ENCODE results near the gene ESYT2.

Gene ESYT2

GRCh38 chr7:158827411-158828132, 1.7 kb downstream of the ESYT2 start:
- TF ChIP-seq JUND (IDR thresholded peaks at IDR 0.05; ENCODE audit: low read depth), result no peak
- in situ Hi-C loops (cut with HindIII; ENCODE audit: low pct_unique_long_range_greater_than_20kb, low sequenced_read_pairs), result no loop called here
- peak in 1 of 2 experiments; percentile 69 for DNase-seq (ENCODE audit: low read depth in 1 of 2, low spot score in 1 of 2)

GRCh38 chr7:158825628-158826289, 3.5 kb downstream of the ESYT2 start:
- no peak for DNase-seq (ENCODE audit: low read depth in 1 of 2, low spot score in 1 of 2)
- no peak for TF ChIP-seq JUND (IDR thresholded peaks at IDR 0.05; ENCODE audit: low read depth)
- in situ Hi-C loops (cut with HindIII; ENCODE audit: low pct_unique_long_range_greater_than_20kb, low sequenced_read_pairs), result no loop called here

GRCh38 chr7:158824028-158824427, 5.3 kb downstream of the ESYT2 start:
- DNase-seq (ENCODE audit: low read depth in 1 of 2, low spot score in 1 of 2), result no peak
- TF ChIP-seq JUND (IDR thresholded peaks at IDR 0.05; ENCODE audit: low read depth), result no peak
- in situ Hi-C loops (cut with HindIII; ENCODE audit: low pct_unique_long_range_greater_than_20kb, low sequenced_read_pairs), result no loop called here

GRCh38 chr7:158821171-158822031, 7.9 kb downstream of the ESYT2 start:
- in situ Hi-C loops (cut with HindIII; ENCODE audit: low pct_unique_long_range_greater_than_20kb, low sequenced_read_pairs), result no loop called here
- DNase-seq (ENCODE audit: low read depth in 1 of 2, low spot score in 1 of 2), result peak in 1 of 2 experiments; percentile 24
- TF ChIP-seq JUND (IDR thresholded peaks at IDR 0.05; ENCODE audit: low read depth), result no peak

GRCh38 chr7:158820656-158821055, 8.7 kb downstream of the ESYT2 start:
- TF ChIP-seq JUND (IDR thresholded peaks at IDR 0.05; ENCODE audit: low read depth), result no peak
- in situ Hi-C loops (cut with HindIII; ENCODE audit: low pct_unique_long_range_greater_than_20kb, low sequenced_read_pairs), result no loop called here
- no peak for DNase-seq (ENCODE audit: low read depth in 1 of 2, low spot score in 1 of 2)

GRCh38 chr7:158819571-158820203, 9.6 kb downstream of the ESYT2 start:
- no peak for TF ChIP-seq JUND (IDR thresholded peaks at IDR 0.05; ENCODE audit: low read depth)
- DNase-seq (ENCODE audit: low read depth in 1 of 2, low spot score in 1 of 2), result no peak
- in situ Hi-C loops (cut with HindIII; ENCODE audit: low pct_unique_long_range_greater_than_20kb, low sequenced_read_pairs), result no loop called here

- DNase-seq (ENCODE audit: low read depth in 1 of 2, low spot score in 1 of 2), result peak in 1 of 2 experiments; percentile 91
- no peak for TF ChIP-seq JUND (IDR thresholded peaks at IDR 0.05; ENCODE audit: low read depth)
- in situ Hi-C loops (cut with HindIII; ENCODE audit: low pct_unique_long_range_greater_than_20kb, low sequenced_read_pairs), result no loop called here
Measured at GRCh38 chr7:158818325-158819213, 10.7 kb downstream of the ESYT2 start.

GRCh38 chr7:158816995-158817394, 12.3 kb downstream of the ESYT2 start:
- no peak for TF ChIP-seq JUND (IDR thresholded peaks at IDR 0.05; ENCODE audit: low read depth)
- in situ Hi-C loops (cut with HindIII; ENCODE audit: low pct_unique_long_range_greater_than_20kb, low sequenced_read_pairs), result no loop called here
- peak in 1 of 2 experiments; percentile 88 for DNase-seq (ENCODE audit: low read depth in 1 of 2, low spot score in 1 of 2)

GRCh38 chr7:158816271-158816670, 13.0 kb downstream of the ESYT2 start:
- peak in 1 of 2 experiments; percentile 69 for DNase-seq (ENCODE audit: low read depth in 1 of 2, low spot score in 1 of 2)
- TF ChIP-seq JUND (IDR thresholded peaks at IDR 0.05; ENCODE audit: low read depth), result no peak
- in situ Hi-C loops (cut with HindIII; ENCODE audit: low pct_unique_long_range_greater_than_20kb, low sequenced_read_pairs), result no loop called here

GRCh38 chr7:158815800-158816128, 13.5 kb downstream of the ESYT2 start:
- DNase-seq (ENCODE audit: low read depth in 1 of 2, low spot score in 1 of 2), result no peak
- in situ Hi-C loops (cut with HindIII; ENCODE audit: low pct_unique_long_range_greater_than_20kb, low sequenced_read_pairs), result no loop called here
- no peak for TF ChIP-seq JUND (IDR thresholded peaks at IDR 0.05; ENCODE audit: low read depth)

GRCh38 chr7:158815083-158815799, 14.1 kb downstream of the ESYT2 start:
- DNase-seq (ENCODE audit: low read depth in 1 of 2, low spot score in 1 of 2), result peak in 1 of 2 experiments; percentile 45
- in situ Hi-C loops (cut with HindIII; ENCODE audit: low pct_unique_long_range_greater_than_20kb, low sequenced_read_pairs), result no loop called here
- TF ChIP-seq JUND (IDR thresholded peaks at IDR 0.05; ENCODE audit: low read depth), result no peak

All from T47D (cell line).